HL-60/S4 treated with retinoic acid at 250 ng/mL for 4 days and 3 days (cell line): Measurements from ENCODE around the gene TMEM258.

ENCODE experiments used
- in situ Hi-C: fragments of 300-500 bp; cut with MboI; formaldehyde crosslinking; loops from 2 replicates; pipeline ENCODE4 v1.7.0; 2022; ENCODE audit warnings: low sequenced_read_pairs

TMEM258 gene

DNA sequence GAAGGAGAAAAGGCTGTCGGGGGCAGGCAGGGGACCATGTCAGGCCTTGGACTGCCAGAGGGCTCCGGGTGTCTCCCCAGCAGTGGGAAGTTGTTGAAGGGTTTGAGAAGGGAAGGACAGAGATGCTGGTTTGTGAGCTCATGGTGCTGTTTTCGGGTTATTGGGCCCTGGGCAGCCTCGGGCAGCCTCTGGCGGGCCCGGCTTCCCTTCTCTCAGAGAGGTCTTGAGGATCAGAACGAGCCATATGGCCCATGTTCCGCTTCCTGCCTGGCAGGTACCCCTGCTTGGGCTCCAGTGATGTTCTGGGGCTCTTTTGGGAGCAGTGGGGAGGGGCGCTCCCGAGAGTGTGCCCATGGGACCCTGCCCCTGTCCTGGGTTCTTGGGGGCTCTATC is 30.2 kb downstream of the TMEM258 start:
- in situ Hi-C loops, result no loop called here

DNA sequence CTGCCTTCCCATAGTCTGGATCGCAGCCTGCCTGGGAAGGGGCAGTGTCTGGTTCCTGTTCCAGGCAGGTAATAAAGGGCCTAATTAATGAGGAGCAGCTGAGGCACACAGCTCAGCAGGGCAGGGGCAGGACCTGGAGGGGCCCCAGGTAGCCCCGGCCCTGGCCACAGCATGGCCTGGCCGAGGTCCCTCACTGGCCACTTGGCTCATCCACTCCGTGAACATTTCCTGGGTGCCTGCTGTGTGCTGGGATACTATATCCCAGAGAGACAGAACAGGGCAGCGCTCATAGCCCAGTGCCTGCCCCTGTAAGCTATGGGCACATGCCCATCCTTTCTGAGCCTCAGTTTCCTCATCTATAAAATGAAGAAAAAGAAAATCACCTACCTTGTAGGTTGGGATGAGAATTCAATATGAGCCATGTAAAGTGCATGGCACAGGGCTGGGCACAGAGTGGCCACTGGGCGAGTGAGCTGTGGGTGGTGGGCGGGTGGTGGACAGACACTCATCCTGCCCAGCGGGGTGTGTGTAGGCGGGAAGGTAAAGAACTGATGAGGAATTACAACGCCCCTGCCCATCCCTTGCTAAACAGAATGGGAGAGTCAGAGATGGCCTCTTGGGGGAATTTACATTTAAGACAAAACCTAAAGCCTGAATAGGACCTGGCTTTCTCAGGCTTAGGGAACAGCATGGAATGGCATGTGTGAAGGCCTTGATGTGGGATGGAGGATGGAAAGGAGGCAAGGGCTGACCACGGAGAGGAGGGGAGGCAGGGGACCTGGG is 30.8 kb downstream of the TMEM258 start:
- in situ Hi-C loops, result no loop called here

DNA sequence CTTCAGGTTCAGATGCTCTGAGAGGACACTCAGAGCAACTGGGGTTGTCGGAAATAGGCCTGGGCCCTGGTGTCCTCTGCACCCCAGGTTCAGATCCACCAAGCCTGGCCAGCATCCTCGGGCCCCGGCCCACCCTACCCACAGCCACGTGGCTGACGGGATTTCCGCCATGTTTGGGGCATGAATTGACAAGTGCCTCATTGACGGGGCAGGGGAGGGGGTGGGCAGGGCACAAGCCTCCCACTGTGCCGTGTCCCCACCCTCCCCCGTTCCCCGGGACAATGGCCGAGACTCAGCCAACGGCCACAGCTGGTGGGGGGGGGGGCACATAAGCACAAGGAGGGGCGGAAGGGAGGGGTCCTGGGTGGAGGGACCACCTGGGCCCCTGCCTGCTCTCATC is 31.5 kb downstream of the TMEM258 start:
- in situ Hi-C loops, result no loop called here

DNA sequence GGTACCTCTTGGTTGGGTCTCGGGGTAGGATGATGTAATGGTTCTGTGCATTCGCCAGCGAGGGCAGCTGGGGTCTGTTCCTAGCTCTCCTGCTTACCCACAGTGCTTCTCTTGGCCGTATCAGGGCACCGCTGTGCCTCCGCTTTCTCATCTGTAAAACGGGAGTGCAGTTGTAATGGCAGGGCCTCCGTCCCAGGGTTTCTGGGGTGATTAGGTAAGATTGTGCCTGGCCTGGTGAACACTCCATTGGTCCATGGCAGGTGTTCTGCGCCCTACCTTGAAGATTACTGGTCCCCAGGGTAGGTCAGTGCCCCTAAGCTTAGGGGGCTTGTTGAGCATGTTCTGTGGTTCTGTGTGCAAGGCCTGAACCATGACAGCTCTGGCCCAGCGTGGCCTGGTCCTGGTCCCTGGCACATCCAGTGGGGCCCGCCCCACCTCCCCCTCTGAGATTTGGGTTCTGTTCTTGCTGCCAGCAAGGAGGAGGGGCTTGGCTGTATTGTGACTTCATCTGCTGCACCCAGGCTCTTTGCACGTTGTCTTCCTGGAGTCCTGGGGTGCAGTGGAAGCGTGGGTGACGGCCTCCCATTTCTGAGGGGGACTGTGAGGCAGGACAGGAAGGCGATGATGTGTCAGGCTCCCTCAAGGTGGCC is 35.1 kb downstream of the TMEM258 start:
- in situ Hi-C loops, result no loop called here

DNA sequence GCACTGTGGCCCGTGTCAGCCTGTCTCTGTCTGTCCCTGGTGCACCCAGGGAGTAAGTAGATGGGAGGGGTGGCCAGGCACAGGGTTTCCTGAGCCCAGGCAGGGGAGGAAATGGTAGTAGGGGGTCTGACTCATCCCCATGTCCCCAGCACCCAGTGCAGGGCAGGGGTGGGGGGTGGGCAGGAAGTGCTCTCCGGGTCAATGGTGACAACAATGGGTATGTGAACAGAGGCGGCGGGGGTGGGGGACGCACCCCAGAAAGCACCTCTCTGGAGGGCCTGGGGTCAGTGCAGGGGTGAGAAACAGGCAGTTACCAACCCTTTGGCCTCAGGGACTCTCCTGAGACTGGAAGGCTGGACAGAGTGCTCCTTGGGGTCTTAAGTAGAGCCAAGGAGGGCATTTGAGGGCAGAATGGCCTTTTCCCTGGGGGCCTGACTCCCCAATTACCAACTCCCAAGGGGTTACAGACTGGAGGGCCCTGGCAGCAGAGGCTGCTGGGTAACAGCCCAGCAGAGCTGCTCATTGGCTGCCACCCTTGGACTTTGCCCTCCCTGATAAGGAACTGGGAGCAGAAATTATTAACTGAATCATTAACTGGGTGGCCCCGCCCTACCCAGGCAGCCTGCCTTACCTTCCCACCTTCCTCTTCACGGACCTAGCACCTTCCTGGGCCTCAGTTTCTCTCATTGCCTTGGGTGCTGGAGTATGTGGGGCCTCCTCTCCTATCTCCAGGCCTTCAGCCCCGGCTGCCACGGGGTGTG is 35.8 kb downstream of the TMEM258 start:
- in situ Hi-C loops, result no loop called here

DNA sequence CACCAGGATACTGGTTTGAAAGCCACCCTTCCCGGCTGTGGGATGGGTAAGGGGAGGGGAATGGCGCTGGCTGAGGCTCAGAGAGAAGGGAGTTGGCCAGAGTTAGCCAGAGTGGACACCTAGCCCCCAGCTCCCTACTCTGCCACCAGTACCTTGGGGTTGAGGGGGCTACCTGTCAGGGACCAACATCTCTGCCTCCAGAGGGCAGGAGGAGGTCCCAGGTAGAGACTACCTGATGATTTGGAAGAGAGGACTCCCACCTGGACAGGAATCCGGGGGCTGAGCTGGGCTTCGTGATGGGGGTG is 36.3 kb downstream of the TMEM258 start:
- in situ Hi-C loops, result no loop called here

DNA sequence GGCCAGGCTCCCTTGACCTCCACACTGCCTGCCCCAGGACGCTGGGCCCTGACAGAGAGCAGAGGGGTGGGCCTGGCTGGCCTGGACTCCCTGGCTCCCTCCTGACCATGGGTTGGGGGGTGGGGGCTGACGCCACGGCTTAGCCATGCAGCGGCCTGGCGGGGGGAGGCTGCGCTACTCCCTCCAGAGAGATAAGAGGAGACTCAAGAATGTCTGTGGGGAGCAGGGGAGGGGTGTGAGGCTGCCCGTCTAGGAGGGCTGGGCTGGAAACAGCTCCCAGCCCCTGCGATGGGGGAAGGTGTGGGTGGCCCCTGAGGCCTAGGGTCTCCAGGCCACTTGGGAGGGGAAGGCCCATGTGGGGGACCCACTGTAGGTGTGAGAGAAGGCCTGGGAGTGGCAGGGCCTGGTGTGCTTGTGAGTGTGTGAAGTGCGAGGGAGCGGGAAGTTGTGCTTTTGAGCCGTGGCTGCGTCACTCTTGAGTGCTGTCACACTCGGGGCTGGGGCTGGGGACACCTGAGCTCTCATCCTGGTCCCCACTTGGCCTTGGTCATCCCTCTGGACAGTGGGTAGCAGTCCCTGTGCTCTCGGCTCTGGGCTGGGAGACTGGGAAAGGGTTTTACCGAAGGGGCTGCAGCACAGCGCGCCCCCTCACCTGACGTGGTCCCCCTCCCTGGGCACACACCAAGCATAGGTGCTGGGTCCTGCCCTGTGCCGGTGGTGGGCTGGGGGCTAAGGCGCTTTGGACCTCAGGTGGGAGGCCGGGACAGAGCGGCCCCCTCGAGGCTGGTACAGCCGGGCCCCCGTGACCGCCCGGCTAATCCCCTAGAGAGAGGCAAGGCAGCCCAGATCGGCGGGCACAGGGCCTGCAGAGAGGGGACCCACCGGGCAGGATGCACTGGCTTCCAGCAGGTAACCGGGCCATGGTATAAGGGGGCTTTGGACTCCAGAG is 37.6 kb downstream of the TMEM258 start:
- in situ Hi-C loops, result no loop called here

DNA sequence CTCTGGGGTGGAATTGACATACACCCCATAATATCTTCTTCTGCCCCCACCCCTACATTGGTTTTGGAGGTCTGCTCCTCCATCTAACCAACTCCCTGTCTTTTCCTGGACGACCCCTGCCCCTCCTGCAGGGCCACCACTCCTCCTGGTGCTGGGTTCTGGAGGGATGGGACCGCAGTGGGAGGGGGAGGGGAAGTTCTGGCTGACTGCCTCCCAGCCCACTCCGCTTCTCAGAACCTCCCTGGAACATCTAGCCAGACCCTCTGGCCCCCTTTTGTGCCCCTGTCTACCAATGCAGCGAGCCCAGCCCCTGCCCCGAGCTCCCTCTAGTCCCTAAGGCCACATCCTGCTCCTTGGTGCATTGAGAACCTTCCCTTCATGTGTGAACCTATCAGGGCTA is 38.7 kb downstream of the TMEM258 start:
- in situ Hi-C loops, result no loop called here

DNA sequence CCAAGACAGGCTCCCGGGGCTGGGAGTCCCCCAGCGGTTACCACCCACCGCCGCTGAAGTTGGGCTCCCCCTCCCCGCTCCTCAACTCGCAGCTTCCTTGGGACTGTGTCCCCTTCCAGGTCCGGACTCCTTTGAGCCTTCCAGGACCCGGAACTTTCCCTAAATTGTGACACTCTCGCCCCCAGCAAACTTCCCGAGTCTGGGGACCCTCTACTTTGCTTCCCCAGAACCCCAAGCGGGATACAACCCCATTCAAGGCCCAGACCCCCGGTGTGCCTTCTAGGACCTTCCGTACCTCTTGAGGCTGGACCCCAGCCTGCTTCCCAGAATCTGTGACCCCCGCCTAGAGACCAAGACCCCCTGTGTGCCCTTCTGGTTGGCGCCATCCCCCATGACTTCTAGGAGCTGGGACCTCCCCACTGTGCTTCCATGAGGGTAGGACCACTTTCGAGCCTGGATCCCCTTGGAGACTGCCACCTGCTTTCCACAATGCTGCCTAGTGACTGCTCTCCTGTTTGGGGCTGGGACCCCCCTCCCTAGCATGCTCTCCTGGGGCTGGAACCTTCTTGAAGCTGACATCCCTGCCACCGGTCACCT is 39.4 kb downstream of the TMEM258 start:
- in situ Hi-C loops, result no loop called here

DNA sequence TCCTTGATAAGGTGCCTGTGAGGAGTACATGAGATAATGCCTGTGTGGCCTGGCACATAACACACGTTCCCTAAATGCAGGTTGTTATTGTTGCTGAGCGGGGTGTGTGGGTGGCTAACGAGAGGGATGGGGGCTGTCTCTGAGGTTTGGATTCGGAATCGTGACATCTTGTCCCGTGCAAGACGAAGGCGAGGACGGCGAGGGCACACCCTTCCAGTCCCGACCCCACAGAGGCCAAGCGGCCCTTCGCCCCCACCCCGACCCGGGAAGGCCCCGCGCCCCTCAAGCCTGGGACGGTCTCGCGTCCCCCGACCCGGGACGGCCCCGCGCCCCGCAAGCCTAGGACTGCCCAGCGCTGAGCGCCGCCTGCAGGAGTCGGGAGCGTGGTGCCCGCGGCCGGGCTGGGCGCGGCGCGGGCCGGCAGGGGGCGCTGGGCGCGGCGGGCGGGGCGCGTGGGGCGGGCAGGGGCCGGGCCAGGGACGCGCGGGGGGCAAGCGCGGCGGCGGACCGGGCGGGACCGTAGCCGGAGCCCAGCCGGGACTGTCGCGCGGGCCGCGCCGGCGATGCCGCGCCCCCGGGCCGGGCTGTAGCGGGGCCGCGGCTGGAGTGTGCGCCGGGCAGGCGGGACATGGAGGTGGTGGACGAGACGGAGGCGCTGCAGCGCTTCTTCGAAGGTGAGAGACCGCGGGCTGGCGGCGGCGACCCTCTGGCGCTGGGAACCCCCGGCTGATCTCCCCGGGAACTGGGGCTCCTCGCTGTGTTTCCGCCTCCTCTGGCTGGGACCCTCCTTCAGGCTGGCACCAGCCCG is 40.1 kb downstream of the TMEM258 start, which contains the start of gene MYRF:
TSS of gene MYRF (plus strand) at position 520 of the 808 bp plus-strand sequence. CDS start at position 629, 109 bp downstream.
- in situ Hi-C loops, result no loop called here

DNA sequence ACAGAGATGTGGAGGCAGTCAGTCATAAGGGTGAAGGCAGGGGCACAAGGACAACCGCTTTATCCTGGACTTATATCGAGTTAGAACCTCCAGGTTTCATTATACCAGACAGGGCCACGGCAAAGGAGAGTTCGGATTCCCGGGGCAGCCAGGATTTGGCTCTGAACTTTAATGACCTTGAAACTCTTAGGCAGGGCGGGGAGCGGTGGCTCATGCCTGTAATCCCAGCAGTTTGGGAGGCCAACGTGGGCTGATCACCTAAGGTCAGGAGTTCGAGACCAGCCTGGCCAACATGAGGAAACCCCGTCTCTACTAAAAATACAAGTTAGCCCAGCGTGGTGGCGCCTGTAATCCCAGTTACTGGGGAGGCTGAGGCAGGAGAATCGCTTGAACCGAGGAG is 41.0 kb downstream of the TMEM258 start:
- in situ Hi-C loops, result no loop called here

DNA sequence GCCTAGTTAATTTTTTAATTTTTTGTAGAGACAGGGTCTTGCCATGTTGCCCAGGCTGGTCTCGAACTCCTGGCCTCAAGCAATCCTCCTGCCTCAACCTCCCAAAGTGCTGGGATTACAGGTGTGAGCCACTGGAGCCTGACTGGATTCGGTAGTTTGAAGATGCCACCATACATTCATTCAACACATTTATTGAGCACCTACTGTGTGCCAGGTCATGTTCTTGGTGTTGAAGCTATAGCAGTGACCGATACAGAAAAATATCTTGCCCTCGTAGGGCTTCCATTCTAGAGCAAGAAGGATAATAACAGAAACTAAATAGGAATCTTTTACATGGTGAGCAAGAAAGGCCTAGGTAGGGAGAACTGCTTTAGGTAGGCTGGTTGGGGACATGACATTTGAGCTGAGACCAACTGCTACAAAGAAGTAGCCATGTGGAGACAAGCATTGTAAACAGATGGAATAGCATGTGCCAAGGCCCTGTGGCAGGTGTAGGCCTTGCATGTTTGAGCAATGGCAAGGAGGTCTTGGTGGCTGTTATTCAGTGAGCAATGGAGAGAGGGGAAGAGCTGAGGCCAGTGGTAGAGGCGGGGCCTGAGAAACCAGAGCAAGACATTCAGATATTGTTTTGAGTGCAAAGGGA is 41.6 kb downstream of the TMEM258 start:
- in situ Hi-C loops, result no loop called here

DNA sequence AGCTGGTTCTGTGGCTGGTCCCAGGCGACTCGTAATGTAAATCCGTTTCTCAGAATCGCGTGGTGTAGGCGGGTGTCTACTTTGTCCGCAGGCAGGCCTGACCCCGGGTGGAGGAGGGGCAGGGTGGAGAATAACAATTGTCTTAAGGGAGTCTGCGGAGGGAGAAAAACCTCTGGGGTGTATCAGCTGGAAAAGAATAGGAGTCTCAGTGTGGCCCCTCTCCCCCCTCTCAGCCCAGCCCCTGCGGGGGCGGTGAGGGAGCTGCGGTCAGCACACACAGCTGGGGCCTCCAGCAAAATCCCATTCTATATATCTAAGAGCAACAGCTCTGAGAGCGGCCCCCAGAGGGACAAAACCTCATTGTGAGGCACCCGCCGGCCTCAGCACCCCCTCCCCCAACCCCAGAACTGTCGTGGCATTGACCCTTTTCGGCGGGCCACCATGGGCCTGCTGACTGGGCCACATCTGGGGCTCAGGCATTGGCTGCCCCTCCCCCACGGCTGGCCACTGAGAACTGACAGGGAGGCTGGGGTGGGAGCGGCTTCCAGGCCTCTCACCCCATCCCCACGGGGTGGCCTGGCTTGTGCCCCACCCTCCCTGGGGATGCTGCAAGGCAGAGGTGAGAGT is 42.7 kb downstream of the TMEM258 start:
- in situ Hi-C loops, result no loop called here

DNA sequence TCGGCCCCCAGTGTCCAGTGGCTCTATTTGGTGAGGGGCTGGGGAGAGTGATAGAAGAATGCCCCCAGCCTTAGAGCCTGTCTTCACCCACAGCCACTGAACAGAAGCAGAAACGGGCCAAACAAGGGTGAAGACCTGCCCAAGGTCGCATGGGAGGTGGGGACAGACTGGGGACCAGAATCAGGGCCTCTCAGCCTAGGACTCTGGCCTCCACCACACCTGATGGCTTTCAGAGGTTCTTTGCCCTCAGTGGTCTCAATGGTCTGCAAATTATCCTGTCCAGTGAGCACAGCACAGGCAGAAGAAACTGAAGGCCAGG is 44.5 kb downstream of the TMEM258 start:
- in situ Hi-C loops, result no loop called here

DNA sequence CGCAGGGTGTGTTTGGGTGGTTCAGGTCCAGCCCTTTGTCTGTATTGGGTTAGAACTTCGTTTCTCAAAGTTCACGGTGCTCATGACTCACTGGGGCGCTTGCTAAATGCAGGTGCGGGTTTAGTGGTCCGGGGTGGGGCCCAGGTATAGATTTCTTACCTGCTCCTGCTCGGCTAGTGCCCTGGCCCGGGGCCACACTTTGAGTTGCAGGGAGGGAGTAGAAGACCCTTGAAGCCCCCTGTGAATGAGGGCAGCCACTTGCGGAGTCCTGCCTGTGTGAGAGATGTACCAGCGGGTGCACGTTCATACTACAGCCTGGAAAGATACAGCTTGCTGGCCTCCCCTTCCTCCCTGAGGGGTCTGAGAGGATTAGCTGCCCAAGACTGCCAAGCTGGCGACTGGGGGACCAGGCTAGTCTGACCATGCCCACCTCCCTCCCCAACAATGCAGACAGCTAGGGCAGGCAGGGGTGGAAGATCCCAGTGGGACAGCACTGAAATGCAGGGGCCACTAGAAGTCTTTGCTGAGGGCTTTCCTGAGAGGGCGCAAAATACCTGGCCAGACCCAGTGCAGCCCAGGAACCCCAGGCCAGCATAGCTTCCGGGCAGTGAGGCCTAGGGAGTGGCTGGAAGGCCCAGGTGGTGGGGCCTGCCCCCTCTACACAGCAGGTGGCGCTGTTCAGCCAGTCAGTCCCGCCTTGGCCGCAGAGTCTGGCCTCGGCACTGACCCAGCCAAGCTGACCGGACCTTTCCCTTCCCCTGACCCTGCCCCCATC is 45.0 kb downstream of the TMEM258 start:
- in situ Hi-C loops, result no loop called here

DNA sequence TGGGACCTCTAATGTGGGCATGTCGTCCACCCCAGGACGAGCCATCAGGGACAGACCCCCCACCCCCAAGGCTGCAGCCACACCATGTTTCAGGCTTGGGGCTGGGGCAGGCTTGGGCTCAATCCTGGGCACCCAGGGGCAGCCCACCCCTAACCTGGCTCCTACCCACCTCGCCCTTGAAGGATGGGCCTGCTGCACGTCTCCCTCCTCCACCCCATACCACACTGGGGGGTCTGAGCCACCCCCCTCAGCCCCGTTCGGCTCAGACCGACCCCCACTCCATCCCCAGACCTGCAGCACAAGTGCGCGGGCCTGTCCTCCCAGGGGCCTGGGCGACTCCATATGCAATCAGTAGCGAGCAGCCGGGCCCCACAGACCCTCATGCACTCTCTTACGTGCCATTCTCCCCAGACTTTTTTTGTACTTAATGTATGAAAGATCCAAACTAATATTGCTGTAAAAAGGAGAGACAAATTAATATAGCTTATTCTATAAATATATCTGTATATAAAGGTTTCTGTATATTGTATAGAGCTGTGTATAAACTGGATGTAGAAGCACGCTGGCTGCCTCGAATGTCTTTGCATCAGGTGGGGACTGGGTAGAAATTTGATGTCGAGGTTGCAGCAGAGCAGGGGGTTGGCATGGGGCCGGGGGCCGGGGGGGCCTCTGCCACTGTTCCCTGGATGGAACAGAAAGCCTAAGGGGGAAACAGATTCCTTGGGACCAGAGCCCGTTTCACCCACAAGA is 45.8 kb downstream of the TMEM258 start:
- in situ Hi-C loops, result no loop called here

DNA sequence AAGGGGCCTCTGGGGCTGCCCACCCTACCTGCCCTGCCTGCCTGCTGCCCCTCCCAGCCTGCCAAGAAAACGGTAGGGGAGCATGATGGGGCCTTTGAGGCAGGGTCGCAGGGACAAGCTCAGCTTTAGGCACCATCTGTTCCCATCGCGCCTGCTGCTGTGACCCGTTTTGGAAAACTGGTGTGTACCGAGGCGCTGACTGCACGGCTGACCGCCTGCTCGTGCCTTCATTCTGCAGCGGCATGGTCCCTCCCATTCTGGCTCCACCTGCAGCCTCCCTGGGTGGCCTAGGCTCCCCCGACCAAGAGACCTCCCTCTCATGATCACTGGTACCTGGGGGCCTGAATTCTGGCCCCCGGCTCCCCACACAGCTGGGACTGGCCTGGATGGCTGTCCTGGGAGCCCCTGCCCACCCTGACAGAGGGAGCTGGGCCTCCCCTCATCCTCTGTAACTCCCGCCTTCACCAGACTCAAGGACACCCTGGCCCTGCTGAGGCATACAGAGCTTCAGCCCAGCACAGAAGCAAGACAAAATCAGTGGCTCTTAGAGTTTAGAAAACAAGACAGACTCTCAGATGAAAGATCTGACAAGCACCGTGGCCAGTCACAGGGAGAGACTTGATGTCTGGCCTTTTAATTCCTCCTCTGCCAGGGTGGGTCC is 46.5 kb downstream of the TMEM258 start:
- in situ Hi-C loops, result no loop called here
